Measurements from ENCODE around the gene CEP162.
"Not testable (repeated sequence)": the region's sequence is repeated elsewhere in the genome, so short reads cannot be mapped to it uniquely, and the experiment has no call there.

Gene CEP162

GRCh38 chr6:84095156-84095555 lies 132.3 kb downstream of the CEP162 start:
- no peak overlapping the region for H3K4me3 ChIP-seq (ENCODE audit: low read depth, low read length)
- in situ Hi-C loops (cut with HindIII; ENCODE audit: low sequenced_read_pairs) = no loop called here
- TF ChIP-seq CTCF (IDR thresholded peaks at IDR 0.05; ENCODE audit: low read depth, low read length, missing control alignments) = no peak
- no peak for DNase-seq (ENCODE audit: low read depth)

GRCh38 chr6:84093441-84094435 lies 133.7 kb downstream of the CEP162 start:
- no peak for TF ChIP-seq CTCF (IDR thresholded peaks at IDR 0.05; ENCODE audit: low read depth, low read length, missing control alignments)
- in situ Hi-C loops (cut with HindIII; ENCODE audit: low sequenced_read_pairs) = no loop called here
- no peak overlapping the region for H3K4me3 ChIP-seq (ENCODE audit: low read depth, low read length)
- no peak for DNase-seq (ENCODE audit: low read depth)

- TF ChIP-seq CTCF (IDR thresholded peaks at IDR 0.05; ENCODE audit: low read depth, low read length, missing control alignments) = no peak
- DNase-seq (ENCODE audit: low read depth) = no peak
- in situ Hi-C loops (cut with HindIII; ENCODE audit: low sequenced_read_pairs) = no loop called here
- H3K4me3 ChIP-seq (ENCODE audit: low read depth, low read length) = no peak overlapping the region
Observed at GRCh38 chr6:84089552-84089951, 137.9 kb downstream of the CEP162 start.

GRCh38 chr6:84089081-84089480 lies 138.4 kb downstream of the CEP162 start:
- no peak overlapping the region for H3K4me3 ChIP-seq (ENCODE audit: low read depth, low read length)
- in situ Hi-C loops (cut with HindIII; ENCODE audit: low sequenced_read_pairs) = no loop called here
- no peak for DNase-seq (ENCODE audit: low read depth)
- TF ChIP-seq CTCF (IDR thresholded peaks at IDR 0.05; ENCODE audit: low read depth, low read length, missing control alignments) = no peak

- no peak for TF ChIP-seq CTCF (IDR thresholded peaks at IDR 0.05; ENCODE audit: low read depth, low read length, missing control alignments)
- no peak for DNase-seq (ENCODE audit: low read depth)
- H3K4me3 ChIP-seq (ENCODE audit: low read depth, low read length) = no peak overlapping the region
- in situ Hi-C loops (cut with HindIII; ENCODE audit: low sequenced_read_pairs) = no loop called here
Observed at GRCh38 chr6:84086545-84087429, 140.7 kb downstream of the CEP162 start.

GRCh38 chr6:84086056-84086455 lies 141.4 kb downstream of the CEP162 start:
- no peak overlapping the region for H3K4me3 ChIP-seq (ENCODE audit: low read depth, low read length)
- in situ Hi-C loops (cut with HindIII; ENCODE audit: low sequenced_read_pairs) = no loop called here
- TF ChIP-seq CTCF (IDR thresholded peaks at IDR 0.05; ENCODE audit: low read depth, low read length, missing control alignments) = no peak
- no peak for DNase-seq (ENCODE audit: low read depth)

- H3K4me3 ChIP-seq (ENCODE audit: low read depth, low read length); in situ Hi-C loops (cut with HindIII; ENCODE audit: low sequenced_read_pairs); DNase-seq (ENCODE audit: low read depth): not testable (repeated sequence)
Observed at GRCh38 chr6:84084705-84085104, 142.7 kb downstream of the CEP162 start.
